H9 (cell line): Measurements from ENCODE around the gene VPS13C. TPM values are rescaled to one million over a fixed set of nuclear protein-coding genes. Genes with fewer than 3 reads are reported as not detected.

Source experiments
- DNase-seq: peaks from one replicate; pipeline ENCODE4 v3.0.0-alpha.2; 2017
- H2AFZ ChIP-seq: one replicate; pipeline ENCODE4 v1.6.1; 2013; ENCODE audit warnings: mild to moderate bottlenecking, low read length, control low read depth, moderate library complexity
- H2AK5ac ChIP-seq: 2 replicates; pipeline ENCODE4 v1.6.1; 2013; ENCODE audit warnings: low read length, control low read depth, mixed read lengths; ENCODE audit not compliant: insufficient read length
- H2BK120ac ChIP-seq: one replicate; pipeline ENCODE4 v1.6.1; 2013; ENCODE audit warnings: low read depth, mild to moderate bottlenecking, low read length, control low read depth, inconsistent platforms; ENCODE audit not compliant: poor library complexity, severe bottlenecking
- H2BK12ac ChIP-seq: 2 replicates; pipeline ENCODE4 v1.6.1; 2013; ENCODE audit warnings: low read length, control low read depth, mixed read lengths, low read depth; ENCODE audit not compliant: insufficient read length
- H2BK15ac ChIP-seq: 2 replicates; pipeline ENCODE4 v1.6.1; 2013; ENCODE audit warnings: low read depth, low read length, control low read depth
- H2BK20ac ChIP-seq: one replicate; pipeline ENCODE4 v1.6.1; 2013; ENCODE audit warnings: low read depth, mild to moderate bottlenecking, low read length, control low read depth, inconsistent platforms; ENCODE audit not compliant: poor library complexity, severe bottlenecking
- H2BK5ac ChIP-seq: 2 replicates; pipeline ENCODE4 v1.6.1; 2013; ENCODE audit warnings: low read length, control low read depth, mixed read lengths; ENCODE audit not compliant: insufficient read length
- H3K14ac ChIP-seq: 2 replicates; pipeline ENCODE4 v1.6.1; 2013; ENCODE audit warnings: low read length, control low read depth; ENCODE audit not compliant: insufficient read depth
- H3K18ac ChIP-seq: 2 replicates; pipeline ENCODE4 v1.6.1; 2013; ENCODE audit warnings: low read depth, mild to moderate bottlenecking, mixed read lengths, low read length, control low read depth; ENCODE audit not compliant: insufficient read length
- H3K23ac ChIP-seq: 2 replicates; pipeline ENCODE4 v1.6.1; 2013; ENCODE audit warnings: low read length, control low read depth, mixed read lengths, low read depth; ENCODE audit not compliant: insufficient read length
- H3K23me2 ChIP-seq: 2 replicates; pipeline ENCODE4 v1.6.1; 2013; ENCODE audit warnings: low read depth, mild to moderate bottlenecking, mixed read lengths, low read length, control low read depth; ENCODE audit not compliant: insufficient read length, poor library complexity, severe bottlenecking
- H3K27ac ChIP-seq: 2 replicates; pipeline ENCODE4 v1.5.1; 2013; ENCODE audit warnings: low read length, control low read depth, mixed read lengths, low read depth; ENCODE audit not compliant: insufficient read length
- H3K27me3 ChIP-seq: 2 replicates; pipeline ENCODE4 v1.6.1; 2013; ENCODE audit warnings: low read length, control low read depth, inconsistent platforms; ENCODE audit not compliant: insufficient read depth
- H3K4ac ChIP-seq: 2 replicates; pipeline ENCODE4 v1.6.1; 2013; ENCODE audit warnings: low read depth, mild to moderate bottlenecking, control low read depth, inconsistent platforms, low read length, moderate library complexity
- H3K4me1 ChIP-seq: 2 replicates; pipeline ENCODE4 v1.6.1; 2013; ENCODE audit warnings: low read length, control low read depth, inconsistent platforms; ENCODE audit not compliant: insufficient read depth
- H3K4me2 ChIP-seq: 2 replicates; pipeline ENCODE4 v1.6.1; 2013; ENCODE audit warnings: low read length, control low read depth, mixed read lengths; ENCODE audit not compliant: insufficient read length, insufficient read depth
- H3K56ac ChIP-seq: 2 replicates; pipeline ENCODE4 v1.6.1; 2013; ENCODE audit warnings: low read depth, mild to moderate bottlenecking, mixed read lengths, low read length, control low read depth; ENCODE audit not compliant: insufficient read length
- H3K79me1 ChIP-seq: 2 replicates; pipeline ENCODE4 v1.6.1; 2013; ENCODE audit warnings: low read depth, mild to moderate bottlenecking, moderate library complexity, low read length, control low read depth, inconsistent platforms; ENCODE audit not compliant: insufficient read depth, poor library complexity, severe bottlenecking
- H3K79me2 ChIP-seq: 2 replicates; pipeline ENCODE4 v1.6.1; 2013; ENCODE audit warnings: low read length, control low read depth, inconsistent platforms; ENCODE audit not compliant: insufficient read depth
- H3K9ac ChIP-seq: 2 replicates; pipeline ENCODE4 v1.6.1; 2013; ENCODE audit warnings: low read length, control low read depth, mixed read lengths; ENCODE audit not compliant: insufficient read length; ENCODE audit errors: extremely low read depth
- H3K9me3 ChIP-seq: one replicate; pipeline ENCODE4 v1.6.1; 2013; ENCODE audit warnings: low read depth, low read length, inconsistent platforms; ENCODE audit not compliant: control insufficient read depth
- H3T11ph ChIP-seq: one replicate; pipeline ENCODE4 v1.6.1; 2013; ENCODE audit warnings: mild to moderate bottlenecking, low read length, control low read depth, inconsistent platforms
- H4K20me1 ChIP-seq: one replicate; pipeline ENCODE4 v1.6.1; 2013; ENCODE audit not compliant: control insufficient read depth, insufficient read length, insufficient read depth
- H4K5ac ChIP-seq: 2 replicates; pipeline ENCODE4 v1.6.1; 2013; ENCODE audit warnings: low read depth, mild to moderate bottlenecking, mixed read lengths, low read length, control low read depth; ENCODE audit not compliant: insufficient read length
- H4K8ac ChIP-seq: replicated peaks from 2 replicates; pipeline ENCODE4 v1.6.1; 2013; ENCODE audit warnings: low read length, control low read depth, mixed read lengths, low read depth; ENCODE audit not compliant: insufficient read length
- H4K91ac ChIP-seq: 2 replicates; pipeline ENCODE4 v1.6.1; 2013; ENCODE audit warnings: low read depth, mild to moderate bottlenecking, moderate library complexity, mixed read lengths, low read length, control low read depth; ENCODE audit not compliant: insufficient read length
- H3K27ac Mint-ChIP-seq, 3 experiments: 2 replicates in 2 of 3; 3 replicates in 1 of 3; pipeline ENCODE4 v1.8.0; 2020 to 2021; ENCODE audit warnings: mixed read lengths in 3 of 3, mild to moderate bottlenecking in 1 of 3, moderate library complexity in 1 of 3
- H3K27me3 Mint-ChIP-seq: 2 replicates; pipeline ENCODE4 v1.8.0; 2021; ENCODE audit warnings: low read depth, mild to moderate bottlenecking, moderate library complexity, mixed read lengths
- H3K36me3 Mint-ChIP-seq, 3 experiments: 2 replicates in 2 of 3; 3 replicates in 1 of 3; pipeline ENCODE4 v1.8.0; 2020 to 2021; ENCODE audit warnings: low read depth in 3 of 3, mixed read lengths in 3 of 3; ENCODE audit not compliant: insufficient read depth in 1 of 3
- H3K4me1 Mint-ChIP-seq, 2 experiments: 2 replicates each; pipeline ENCODE4 v1.8.0; 2020; ENCODE audit warnings: mixed read lengths in 2 of 2
- H3K4me3 Mint-ChIP-seq, 2 experiments: 2 replicates in 1 of 2; 3 replicates in 1 of 2; pipeline ENCODE4 v1.8.0; 2020 to 2021; ENCODE audit warnings: mild to moderate bottlenecking in 2 of 2, mixed read lengths in 2 of 2, moderate library complexity in 1 of 2
- H3K9me3 Mint-ChIP-seq, 2 experiments: 2 replicates in 1 of 2; 3 replicates in 1 of 2; pipeline ENCODE4 v1.8.0; 2020; ENCODE audit warnings: mild to moderate bottlenecking in 2 of 2, mixed read lengths in 2 of 2, moderate library complexity in 1 of 2
- WGBS: extraction: QIAGEN DNeasy Blood & Tissue Kit; methylation state at CpG from one replicate; pipeline ENCODE4 v1.1.7; 2013; ENCODE audit warnings: missing lambda C conversion rate, low lambda C conversion rate, mixed read lengths; ENCODE audit not compliant: insufficient read length; ENCODE audit errors: extremely low coverage; 5-methylcytosine and 5-hydroxymethylcytosine counted together
- total RNA-seq: library from RNA; stranded (reverse); gene quantifications from 2 replicates; pipeline ENCODE4 v1.2.1, GENCODE V29; 2021
- TF ChIP-seq, protein P1 (sequence below): fragments of 200-600 bp; sonication (generic); conservative IDR thresholded peaks from 3 replicates; pipeline ENCODE4 v1.8.0; 2021; ENCODE audit warnings: antibody characterized with exemption, mild to moderate bottlenecking

VPS13C gene
- total RNA-seq, 1 experiment from 2014 or later: 14.2 TPM

DNA sequence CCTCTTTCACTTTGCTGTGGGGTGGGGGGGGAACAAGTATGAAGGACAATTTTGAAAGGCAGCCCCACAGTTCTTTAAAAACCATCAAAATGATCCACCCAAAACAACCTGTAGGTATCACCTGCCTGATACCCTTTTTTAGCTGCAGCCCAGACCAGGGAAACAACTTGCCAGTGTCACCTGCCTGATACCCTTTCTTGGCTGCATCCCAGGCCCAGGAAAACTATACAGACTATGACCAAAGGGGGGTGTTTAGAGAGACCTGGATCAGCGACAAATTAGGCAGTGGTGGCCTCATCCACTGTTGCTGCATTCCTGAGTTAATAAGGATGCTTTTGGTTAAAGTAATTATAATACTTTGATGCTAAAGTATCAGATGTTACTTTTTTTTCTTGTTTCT, 122.0 kb downstream of the VPS13C start:
- no peaks in the 10 kb centered on the region for H3K9me3 ChIP-seq
- H2BK15ac ChIP-seq: no peak overlapping the region
- no peak overlapping the region for H3K23ac ChIP-seq
- H3K23me2 ChIP-seq: no peaks in the 10 kb centered on the region
- 0 out of 5 replicates have a peak, but pooled peaks cover 0 to 2% of the 10 kb centered on the region in 2 experiments for H3K9me3 Mint-ChIP-seq
- no peak overlapping the region for H3K18ac ChIP-seq
- H3K79me1 ChIP-seq: no peaks in the 10 kb centered on the region
- H3K56ac ChIP-seq: no peak overlapping the region
- H4K5ac ChIP-seq: no peak overlapping the region
- H2AFZ ChIP-seq: no peak overlapping the region
- peaks cover 0 to 3% of the 10 kb centered on the region in 2 experiments; a peak in 1 of 4 replicates for H3K4me1 Mint-ChIP-seq
- H3T11ph ChIP-seq: no peak overlapping the region
- no peak overlapping the region for H4K91ac ChIP-seq
- no peak overlapping the region for H3K27ac ChIP-seq
- no peaks in the 10 kb centered on the region for H3K27me3 Mint-ChIP-seq
- H4K20me1 ChIP-seq: no peaks in the 10 kb centered on the region
- DNase-seq: no peak
- no peak overlapping the region for H3K27ac Mint-ChIP-seq
- no peak overlapping the region for H3K4ac ChIP-seq
- no peaks in the 10 kb centered on the region for H3K27me3 ChIP-seq
- H3K9ac ChIP-seq: no peak overlapping the region
- no peaks in the 10 kb centered on the region for H3K4me1 ChIP-seq
- no peak overlapping the region for H3K4me3 Mint-ChIP-seq
- no peak overlapping the region for H3K14ac ChIP-seq
- no peak overlapping the region for H4K8ac ChIP-seq
- H2BK20ac ChIP-seq: no peak overlapping the region
- H2BK120ac ChIP-seq: no peak overlapping the region
- no peak overlapping the region for H3K4me2 ChIP-seq
- peaks cover 0 to 6% (median 3%) of the 10 kb centered on the region in 3 experiments; a peak in 3 of 7 replicates for H3K36me3 Mint-ChIP-seq
- WGBS: no CpG with 5 or more reads among the region's 1 CpG
- H2AK5ac ChIP-seq: no peak overlapping the region
- H2BK12ac ChIP-seq: no peak overlapping the region
- no peaks in the 10 kb centered on the region for H3K79me2 ChIP-seq
- no peak overlapping the region for H2BK5ac ChIP-seq
- TF ChIP-seq, protein P1, sequence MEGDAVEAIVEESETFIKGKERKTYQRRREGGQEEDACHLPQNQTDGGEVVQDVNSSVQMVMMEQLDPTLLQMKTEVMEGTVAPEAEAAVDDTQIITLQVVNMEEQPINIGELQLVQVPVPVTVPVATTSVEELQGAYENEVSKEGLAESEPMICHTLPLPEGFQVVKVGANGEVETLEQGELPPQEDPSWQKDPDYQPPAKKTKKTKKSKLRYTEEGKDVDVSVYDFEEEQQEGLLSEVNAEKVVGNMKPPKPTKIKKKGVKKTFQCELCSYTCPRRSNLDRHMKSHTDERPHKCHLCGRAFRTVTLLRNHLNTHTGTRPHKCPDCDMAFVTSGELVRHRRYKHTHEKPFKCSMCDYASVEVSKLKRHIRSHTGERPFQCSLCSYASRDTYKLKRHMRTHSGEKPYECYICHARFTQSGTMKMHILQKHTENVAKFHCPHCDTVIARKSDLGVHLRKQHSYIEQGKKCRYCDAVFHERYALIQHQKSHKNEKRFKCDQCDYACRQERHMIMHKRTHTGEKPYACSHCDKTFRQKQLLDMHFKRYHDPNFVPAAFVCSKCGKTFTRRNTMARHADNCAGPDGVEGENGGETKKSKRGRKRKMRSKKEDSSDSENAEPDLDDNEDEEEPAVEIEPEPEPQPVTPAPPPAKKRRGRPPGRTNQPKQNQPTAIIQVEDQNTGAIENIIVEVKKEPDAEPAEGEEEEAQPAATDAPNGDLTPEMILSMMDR: no peak
